ENCODE measurements around the gene KIF19. TPM values are rescaled to one million over a fixed set of nuclear protein-coding genes. Genes with fewer than 3 reads are reported as not detected.

Gene KIF19
- polyA plus RNA-seq, 2 of the 4 experiments (the other 2 are of a cell fraction) = not detected

- FAIRE-seq = no peak
- WGBS (ENCODE audit: missing lambda C conversion rate) = 22% methylated on average over 10 of the region's 10 CpGs
- H3K27ac ChIP-seq = no peak overlapping the region
- CTCF ChIA-PET = interaction anchor here (0.8 to 3.8 kb wide), 8 partner anchors 7 to 145 kb away, joined by 3 to 26 read pairs (median 6); partner anchors contain the start of genes BTBD17 and GPR142
- H3K4me2 ChIP-seq = no peak overlapping the region
- POLR2A ChIA-PET = no interaction called here
- no peak overlapping the region for H3K4me3 ChIP-seq
- ATAC-seq = no peak; a peak in 1 of 6 replicates
- TF ChIP-seq CTCF (IDR thresholded peaks at IDR 0.05) (peak; percentile 12; the same call in 2 of the 3 replicates), RAD21 (conservative IDR thresholded peaks at IDR 0.05 in 1 of 2, IDR thresholded peaks at IDR 0.05 in 1 of 2) (peak in 1 of 2 experiments; percentile 46; a peak in 1 of 5 replicates), RNF2 (IDR thresholded peaks at IDR 0.05; ENCODE audit: borderline replicate concordance, low read depth) (no peak), FOSL2 (IDR thresholded peaks at IDR 0.05) (no peak), FOSL2 (CRISPR knock-in tag; IDR thresholded peaks at IDR 0.05) (no peak)
- peak in 1 of 2 experiments; percentile 28 for DNase-seq (ENCODE audit: low read depth in 1 of 2, low spot score in 1 of 2)
- 0 out of 3 replicates have a peak, but pooled peaks cover 3% of the 10 kb centered on the region for H3K4me1 ChIP-seq
- H3K9me3 ChIP-seq = peaks cover 5% of the 10 kb centered on the region; the same call in 1 of the 3 replicates
These were observed 20.0 kb upstream of the KIF19 start for GRCh38 chr17:74305865-74306654.

GRCh38 chr17:74307984-74308773 lies 17.8 kb upstream of the KIF19 start:
- no peak overlapping the region for H3K27ac ChIP-seq
- no peak overlapping the region for H3K4me2 ChIP-seq
- no peak overlapping the region for H3K4me3 ChIP-seq
- 0 out of 3 replicates have a peak, but pooled peaks cover 3% of the 10 kb centered on the region for H3K4me1 ChIP-seq
- no peak for ATAC-seq
- CTCF ChIA-PET = interaction anchor here (0.7 to 2.2 kb wide), 8 partner anchors 7 to 330 kb away, joined by 3 to 8 read pairs (median 4); no protein-coding TSS in a partner anchor
- TF ChIP-seq EP300 (IDR thresholded peaks at IDR 0.05) (no peak), HMGXB4 (CRISPR knock-in tag; IDR thresholded peaks at IDR 0.05; ENCODE audit: borderline replicate concordance) (no peak), PBX3 (IDR thresholded peaks at IDR 0.05) (no peak), FOSB (CRISPR knock-in tag; IDR thresholded peaks at IDR 0.05) (no peak), GATA3 (IDR thresholded peaks at IDR 0.05; ENCODE audit: borderline replicate concordance) (no peak), ELK1 (IDR thresholded peaks at IDR 0.05; ENCODE audit: low read depth, low read length) (no peak), MAZ (IDR thresholded peaks at IDR 0.05; ENCODE audit: borderline replicate concordance, low read depth, low read length) (no peak), RFX5 (IDR thresholded peaks at IDR 0.05) (no peak), EHF (CRISPR knock-in tag; IDR thresholded peaks at IDR 0.05) (no peak), CHD4 (IDR thresholded peaks at IDR 0.05; ENCODE audit: borderline replicate concordance) (no peak), CEBPB (IDR thresholded peaks at IDR 0.05) (no peak), JUN (IDR thresholded peaks at IDR 0.05) (no peak), TFCP2L1 (CRISPR knock-in tag; IDR thresholded peaks at IDR 0.05) (no peak), JUNB (IDR thresholded peaks at IDR 0.05) (no peak), MAFK (IDR thresholded peaks at IDR 0.05; ENCODE audit: partially characterized antibody) (no peak), NPAS2 (CRISPR knock-in tag; IDR thresholded peaks at IDR 0.05; ENCODE audit: borderline replicate concordance) (no peak), KDM5A (IDR thresholded peaks at IDR 0.05) (no peak), SREBF2 (IDR thresholded peaks at IDR 0.05) (no peak), MAX (IDR thresholded peaks at IDR 0.05) (no peak)
- 65% methylated on average over 15 of the region's 15 CpGs for WGBS (ENCODE audit: missing lambda C conversion rate)
- H3K9me3 ChIP-seq = peaks cover 5% of the 10 kb centered on the region; the same call in 1 of the 3 replicates
- FAIRE-seq = no peak
- POLR2A ChIA-PET = no interaction called here
- DNase-seq (ENCODE audit: low read depth in 1 of 2, low spot score in 1 of 2) = no peak

All from A549 (cell line).